Natural killer cell (primary cell): ENCODE results near the gene KANK4. TPM values are rescaled to one million over a fixed set of nuclear protein-coding genes. Genes with fewer than 3 reads are reported as not detected.

Source experiments
- ATAC-seq, 3 donors: fragments of 150-1000 bp in 2 of 3; fragments of 200-7000 bp in 1 of 3; cut with Tn5 transposase; 1 replicate in 1 of 3; 2 replicates in 2 of 3; pipeline ENCODE4 v1.10.0; 2021; ENCODE audit warnings: mild to moderate bottlenecking in 2 of 3, moderate library complexity in 2 of 3
- DNase-seq, 2 donors: peaks; one replicate each; pipeline versions ENCODE4 v3.0.0 to v3.0.0-alpha.2; 2013 to 2021; ENCODE audit warnings: mixed read lengths in 1 of 2
- H3K27ac ChIP-seq: one replicate; pipeline ENCODE4 v1.5.1; 2013; ENCODE audit warnings: mild to moderate bottlenecking, low read length
- H3K27me3 ChIP-seq: one replicate; pipeline ENCODE4 v1.6.1; 2013; ENCODE audit warnings: low read length; ENCODE audit not compliant: control insufficient read depth, insufficient read depth
- H3K36me3 ChIP-seq: one replicate; pipeline ENCODE4 v1.6.1; 2013; ENCODE audit warnings: low read length; ENCODE audit not compliant: control insufficient read depth, insufficient read depth
- H3K4me1 ChIP-seq: one replicate; pipeline ENCODE4 v1.6.1; 2013; ENCODE audit warnings: low read length; ENCODE audit not compliant: control insufficient read depth, insufficient read depth
- H3K4me3 ChIP-seq: one replicate; pipeline ENCODE4 v1.5.1; 2013; ENCODE audit warnings: low read length
- H3K9me3 ChIP-seq: one replicate; pipeline ENCODE4 v1.6.1; 2013; ENCODE audit warnings: low read length; ENCODE audit not compliant: control insufficient read depth, insufficient read depth
- H3K27ac Mint-ChIP-seq, 2 donors: one replicate each; pipeline ENCODE4 v1.8.0; 2022; ENCODE audit warnings: mild to moderate bottlenecking in 2 of 2, mixed read lengths in 2 of 2, moderate library complexity in 1 of 2
- H3K27me3 Mint-ChIP-seq, 2 donors: one replicate each; pipeline ENCODE4 v1.8.0; 2022; ENCODE audit warnings: low read depth in 2 of 2, mixed read lengths in 2 of 2
- H3K36me3 Mint-ChIP-seq: one replicate; pipeline ENCODE4 v1.8.0; 2022; ENCODE audit warnings: mixed read lengths
- H3K4me1 Mint-ChIP-seq, 2 donors: one replicate each; pipeline ENCODE4 v1.8.0; 2022; ENCODE audit warnings: mixed read lengths in 2 of 2
- H3K4me3 Mint-ChIP-seq: one replicate; pipeline ENCODE4 v1.8.0; 2022; ENCODE audit warnings: mild to moderate bottlenecking, moderate library complexity, mixed read lengths
- H3K9me3 Mint-ChIP-seq, 2 donors: one replicate each; pipeline ENCODE4 v1.8.0; 2022; ENCODE audit warnings: mixed read lengths in 2 of 2
- WGBS: methylation state at CpG from one replicate; pipeline ENCODE4 v1.1.7; 2013; ENCODE audit warnings: missing lambda C conversion rate; ENCODE audit not compliant: insufficient coverage; 5-methylcytosine and 5-hydroxymethylcytosine counted together
- intact Hi-C: fragments of 100-400 bp; cut with micrococcal nuclease; formaldehyde crosslinking; loops from one replicate; pipeline ENCODE4 v1.14.2; 2022
- total RNA-seq, 4 donors: library from RNA; stranded (reverse); fragments of 120-200 nt in 1 of 4; gene quantifications; one replicate each; pipeline versions ENCODE4 v1.2.3 to v1.2.4, GENCODE V29; 2013 to 2022
- TF ChIP-seq, protein P1 (sequence below): fragments of 200-600 bp; IDR thresholded peaks from one replicate; pipeline ENCODE4 v1.8.0; 2022; ENCODE audit warnings: antibody characterized with exemption

KANK4 gene
- total RNA-seq, 3 donors from 2014 or later (not counting 1 experiment from before 2014, with no cell fraction given), result not detected

- DNase-seq (no peak), ATAC-seq (no peak)
- H3K27ac Mint-ChIP-seq, result no peak overlapping the region
- WGBS, result 81% methylated on average over 4 of the region's 4 CpGs
- no peaks in the 10 kb centered on the region for H3K9me3 Mint-ChIP-seq
- intact Hi-C loops, result no loop called here
- Histone ChIP-seq H3K4me1 (no peaks in the 10 kb centered on the region), H3K27me3 (no peaks in the 10 kb centered on the region), H3K4me3 (no peak overlapping the region), H3K27ac (no peak overlapping the region), H3K9me3 (no peaks in the 10 kb centered on the region), H3K36me3 (no peaks in the 10 kb centered on the region)
- TF ChIP-seq, protein P1, sequence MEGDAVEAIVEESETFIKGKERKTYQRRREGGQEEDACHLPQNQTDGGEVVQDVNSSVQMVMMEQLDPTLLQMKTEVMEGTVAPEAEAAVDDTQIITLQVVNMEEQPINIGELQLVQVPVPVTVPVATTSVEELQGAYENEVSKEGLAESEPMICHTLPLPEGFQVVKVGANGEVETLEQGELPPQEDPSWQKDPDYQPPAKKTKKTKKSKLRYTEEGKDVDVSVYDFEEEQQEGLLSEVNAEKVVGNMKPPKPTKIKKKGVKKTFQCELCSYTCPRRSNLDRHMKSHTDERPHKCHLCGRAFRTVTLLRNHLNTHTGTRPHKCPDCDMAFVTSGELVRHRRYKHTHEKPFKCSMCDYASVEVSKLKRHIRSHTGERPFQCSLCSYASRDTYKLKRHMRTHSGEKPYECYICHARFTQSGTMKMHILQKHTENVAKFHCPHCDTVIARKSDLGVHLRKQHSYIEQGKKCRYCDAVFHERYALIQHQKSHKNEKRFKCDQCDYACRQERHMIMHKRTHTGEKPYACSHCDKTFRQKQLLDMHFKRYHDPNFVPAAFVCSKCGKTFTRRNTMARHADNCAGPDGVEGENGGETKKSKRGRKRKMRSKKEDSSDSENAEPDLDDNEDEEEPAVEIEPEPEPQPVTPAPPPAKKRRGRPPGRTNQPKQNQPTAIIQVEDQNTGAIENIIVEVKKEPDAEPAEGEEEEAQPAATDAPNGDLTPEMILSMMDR, result no peak
- H3K4me3 Mint-ChIP-seq, result no peak overlapping the region
- no peaks in the 10 kb centered on the region for H3K36me3 Mint-ChIP-seq
- no peaks in the 10 kb centered on the region for H3K4me1 Mint-ChIP-seq
- H3K27me3 Mint-ChIP-seq, result peaks cover 0 to 10% of the 10 kb centered on the region in 2 donors
These were observed 27.7 kb upstream of the KANK4 start for GRCh38 chr1:62346886-62347285.

DNA sequence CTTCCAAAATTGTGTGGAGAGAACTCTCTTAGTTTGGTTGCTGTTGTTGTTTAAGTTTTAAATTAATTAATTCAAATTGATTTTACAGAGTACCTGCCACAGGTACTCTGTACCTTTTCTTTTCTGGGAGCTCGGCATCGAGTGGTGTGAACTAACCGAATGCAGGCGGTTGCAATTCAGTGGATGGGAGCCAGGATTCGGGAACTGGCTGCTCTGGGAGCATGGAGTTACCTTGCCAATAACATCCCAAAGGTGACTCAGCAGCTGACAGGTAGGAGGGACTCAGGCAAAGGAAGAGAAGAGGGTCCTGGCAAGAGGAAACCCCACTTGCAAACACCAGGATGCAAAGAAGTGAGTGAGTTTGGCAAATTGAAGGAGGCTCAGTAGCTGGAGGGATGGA is 24.7 kb upstream of the KANK4 start:
- H3K4me3 ChIP-seq, result no peak overlapping the region
- H3K4me1 ChIP-seq, result no peaks in the 10 kb centered on the region
- DNase-seq (no peak), ATAC-seq (no peak)
- H3K4me3 Mint-ChIP-seq, result no peak overlapping the region
- H3K9me3 Mint-ChIP-seq, result no peaks in the 10 kb centered on the region
- no peaks in the 10 kb centered on the region for H3K36me3 Mint-ChIP-seq
- H3K27me3 ChIP-seq, result no peaks in the 10 kb centered on the region
- intact Hi-C loops, result no loop called here
- no peaks in the 10 kb centered on the region for H3K36me3 ChIP-seq
- H3K27ac ChIP-seq, result no peak overlapping the region
- H3K4me1 Mint-ChIP-seq, result no peaks in the 10 kb centered on the region
- WGBS, result 91% methylated on average over 5 of the region's 5 CpGs
- no peak overlapping the region for H3K27ac Mint-ChIP-seq
- TF ChIP-seq, protein P1, result no peak
- H3K27me3 Mint-ChIP-seq, result peaks cover 0 to 13% of the 10 kb centered on the region in 2 donors
- no peaks in the 10 kb centered on the region for H3K9me3 ChIP-seq

- no peaks in the 10 kb centered on the region for H3K36me3 ChIP-seq
- H3K27me3 Mint-ChIP-seq, result peaks cover 0 to 13% of the 10 kb centered on the region in 2 donors
- H3K27ac Mint-ChIP-seq, result no peak overlapping the region
- H3K9me3 Mint-ChIP-seq, result no peaks in the 10 kb centered on the region
- no peak overlapping the region for H3K4me3 ChIP-seq
- H3K4me3 Mint-ChIP-seq, result no peak overlapping the region
- DNase-seq (no peak), ATAC-seq (no peak)
- H3K27me3 ChIP-seq, result no peaks in the 10 kb centered on the region
- H3K36me3 Mint-ChIP-seq, result no peaks in the 10 kb centered on the region
- TF ChIP-seq, protein P1, result no peak
- intact Hi-C loops, result no loop called here
- no peaks in the 10 kb centered on the region for H3K4me1 Mint-ChIP-seq
- H3K9me3 ChIP-seq, result no peaks in the 10 kb centered on the region
- no peaks in the 10 kb centered on the region for H3K4me1 ChIP-seq
- 87% methylated on average over 1 of the region's 3 CpGs for WGBS
- H3K27ac ChIP-seq, result no peak overlapping the region
These were observed 23.0 kb upstream of the KANK4 start for GRCh38 chr1:62342270-62342669.

DNA sequence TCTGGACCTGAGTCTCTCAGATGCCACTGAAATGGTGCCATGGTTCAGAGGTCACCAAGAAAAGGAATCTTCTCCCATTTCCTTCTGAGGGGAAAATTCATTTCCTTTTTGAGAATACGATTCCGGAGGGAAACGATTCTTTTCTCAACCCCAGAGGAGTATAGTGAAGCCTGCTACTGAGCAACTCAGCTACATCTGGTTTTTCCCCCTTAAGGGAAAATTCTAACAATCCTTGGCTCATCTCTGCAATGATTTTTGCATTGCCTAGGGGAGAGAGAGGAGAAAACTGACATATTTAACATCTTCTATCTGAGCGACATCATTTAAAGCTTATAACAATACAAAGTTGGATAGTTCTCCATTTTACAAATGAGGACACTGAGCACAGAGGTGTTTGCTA is 22.4 kb upstream of the KANK4 start:
- no peaks in the 10 kb centered on the region for H3K9me3 ChIP-seq
- H3K27me3 ChIP-seq, result no peaks in the 10 kb centered on the region
- no peak for DNase-seq
- no peaks in the 10 kb centered on the region for H3K36me3 ChIP-seq
- H3K9me3 Mint-ChIP-seq, result no peaks in the 10 kb centered on the region
- peaks cover 0 to 13% of the 10 kb centered on the region in 2 donors for H3K27me3 Mint-ChIP-seq
- no peaks in the 10 kb centered on the region for H3K4me1 Mint-ChIP-seq
- ATAC-seq, result no peak
- no peaks in the 10 kb centered on the region for H3K36me3 Mint-ChIP-seq
- TF ChIP-seq, protein P1, result no peak
- no peak overlapping the region for H3K27ac Mint-ChIP-seq
- WGBS, result 87% methylated on average over 3 of the region's 4 CpGs
- H3K27ac ChIP-seq, result no peak overlapping the region
- H3K4me1 ChIP-seq, result no peaks in the 10 kb centered on the region
- H3K4me3 ChIP-seq, result no peak overlapping the region
- H3K4me3 Mint-ChIP-seq, result no peak overlapping the region
- intact Hi-C loops, result no loop called here
